ENCODE data around the gene MLLT3.

- TF ChIP-seq CTCF (IDR thresholded peaks at IDR 0.05): no peak
- TF ChIP-seq POLR2AphosphoS5 (IDR thresholded peaks at IDR 0.05): no peak
These were observed 219.0 kb downstream of the MLLT3 start for GRCh38 chr9:20403346-20403745.
